HG02981 (cell line): ENCODE measurements around the gene NGFR.

Experiments
- ATAC-seq: cut with Tn5 transposase; IDR thresholded peaks from one replicate; pipeline ENCODE4 v1.9.1; 2021; ENCODE audit warnings: mild to moderate bottlenecking, moderate library complexity; ENCODE audit not compliant: unreplicated experiment

NGFR gene

GRCh38 chr17:49469831-49470810, 25.0 kb upstream of the NGFR start:
- ATAC-seq, result no peak

DNA sequence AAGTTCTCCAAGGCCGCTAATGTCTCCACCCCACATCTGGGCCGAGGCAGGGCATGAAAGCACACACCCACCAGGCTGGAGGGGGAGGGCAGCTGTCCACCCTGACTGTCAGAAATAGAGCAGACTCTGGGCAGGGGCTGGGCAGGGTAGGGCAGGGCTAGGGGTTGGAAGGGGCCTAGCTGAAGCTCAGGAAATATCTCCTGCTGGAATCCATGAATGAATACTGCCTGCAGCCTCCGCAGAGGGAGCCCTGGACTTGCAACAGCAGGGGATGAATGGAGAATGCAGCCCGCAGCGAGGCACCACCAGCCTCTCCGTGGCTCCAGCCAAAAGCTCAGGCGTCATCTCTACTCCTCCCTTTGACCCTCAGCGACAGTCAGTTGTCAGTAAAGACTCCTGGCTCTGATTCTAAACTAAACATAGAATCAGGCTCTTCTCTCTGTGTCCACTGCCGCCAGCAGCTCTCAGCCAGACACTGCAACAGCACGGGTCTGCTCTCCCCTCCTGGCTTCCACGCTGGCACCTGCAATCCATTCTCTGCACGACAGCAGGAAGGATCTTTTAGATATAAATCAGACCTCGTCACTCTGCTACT, 23.9 kb upstream of the NGFR start:
- ATAC-seq, result no peak

GRCh38 chr17:49471769-49472168, 23.3 kb upstream of the NGFR start:
- ATAC-seq, result no peak

- no peak for ATAC-seq
Measured at GRCh38 chr17:49472527-49472926, 22.6 kb upstream of the NGFR start.

DNA sequence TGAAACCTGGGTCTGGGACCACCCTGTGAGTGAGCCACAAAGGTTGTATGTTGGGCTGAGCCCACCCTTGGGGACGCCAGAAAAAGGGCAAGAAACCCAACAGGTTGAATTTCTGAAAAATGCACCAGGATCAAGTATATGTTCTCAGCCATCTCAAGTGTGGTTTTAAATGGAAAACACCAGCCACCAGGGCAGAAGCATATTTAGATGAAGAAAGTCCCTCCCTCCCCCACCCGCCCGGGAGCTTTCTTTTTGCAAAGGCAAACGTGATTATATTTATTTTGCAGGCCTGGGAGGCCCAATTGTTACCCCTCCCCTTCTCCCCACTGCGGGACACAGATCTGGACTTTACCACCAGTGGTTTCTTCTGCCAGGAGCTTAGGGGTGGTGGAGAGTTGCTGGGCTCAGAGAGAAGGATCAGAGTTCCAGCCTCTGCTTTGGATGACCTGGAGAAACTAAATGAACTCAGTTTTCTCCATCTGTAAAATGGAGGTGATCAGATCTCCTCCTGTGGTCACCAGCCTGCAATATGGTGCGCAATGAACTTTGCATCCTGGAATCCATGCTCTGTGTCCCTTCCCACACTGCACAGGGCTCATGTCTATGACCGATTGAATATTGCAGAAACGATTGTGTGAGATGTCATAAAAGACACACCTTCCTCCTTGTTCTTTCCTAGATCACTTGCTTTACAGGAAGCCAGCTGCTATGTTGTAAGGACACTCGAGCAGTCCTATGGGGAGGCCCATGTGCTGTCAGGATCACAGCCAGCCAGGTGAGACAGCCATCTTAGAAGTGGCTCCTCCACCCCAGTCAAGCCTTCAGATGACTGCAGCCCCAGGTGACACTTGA, 21.0 kb upstream of the NGFR start:
- ATAC-seq, result no peak

- no peak for ATAC-seq
Measured at GRCh38 chr17:49477709-49478108, 17.4 kb upstream of the NGFR start.

DNA sequence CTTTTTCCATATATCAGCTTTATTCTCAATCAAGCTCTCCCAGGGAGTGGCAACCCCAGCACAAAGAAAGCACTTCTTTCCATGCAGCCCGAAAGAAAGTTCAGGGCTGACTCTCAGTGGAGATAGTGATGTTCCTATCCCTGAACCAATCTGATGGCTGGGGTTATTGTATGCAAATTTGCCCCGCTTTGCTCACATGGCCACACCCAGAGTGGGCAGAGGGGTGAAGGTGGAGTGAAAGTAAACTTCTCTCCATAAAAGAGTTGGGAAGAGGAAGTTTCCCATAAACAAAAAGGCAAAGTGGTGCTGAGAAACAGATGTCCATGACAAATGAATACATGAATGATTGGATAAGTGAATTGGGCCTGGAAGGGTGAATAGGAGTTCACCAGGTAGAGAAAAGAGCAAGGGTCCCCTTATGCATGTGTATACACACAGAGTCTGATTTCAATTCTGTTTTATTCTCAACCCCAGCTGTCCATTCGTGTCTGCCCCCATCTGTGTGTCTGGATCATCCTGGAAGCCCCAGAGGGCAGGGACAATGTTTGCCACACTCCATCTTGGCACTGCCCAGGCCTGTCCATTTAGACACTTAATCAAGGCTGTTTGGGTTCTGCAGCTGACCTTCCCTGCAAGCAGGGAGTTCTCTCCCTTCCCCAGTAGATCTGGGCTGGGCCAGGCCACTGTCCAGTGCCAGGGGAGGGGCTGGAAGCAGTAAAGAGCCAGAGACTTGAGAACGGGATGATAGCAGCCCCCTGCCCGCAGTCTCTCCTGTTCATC, 14.1 kb upstream of the NGFR start:
- no peak for ATAC-seq

GRCh38 chr17:49482144-49482817, 12.8 kb upstream of the NGFR start:
- no peak for ATAC-seq

- no peak for ATAC-seq
Measured at GRCh38 chr17:49483599-49484509, 11.2 kb upstream of the NGFR start.

DNA sequence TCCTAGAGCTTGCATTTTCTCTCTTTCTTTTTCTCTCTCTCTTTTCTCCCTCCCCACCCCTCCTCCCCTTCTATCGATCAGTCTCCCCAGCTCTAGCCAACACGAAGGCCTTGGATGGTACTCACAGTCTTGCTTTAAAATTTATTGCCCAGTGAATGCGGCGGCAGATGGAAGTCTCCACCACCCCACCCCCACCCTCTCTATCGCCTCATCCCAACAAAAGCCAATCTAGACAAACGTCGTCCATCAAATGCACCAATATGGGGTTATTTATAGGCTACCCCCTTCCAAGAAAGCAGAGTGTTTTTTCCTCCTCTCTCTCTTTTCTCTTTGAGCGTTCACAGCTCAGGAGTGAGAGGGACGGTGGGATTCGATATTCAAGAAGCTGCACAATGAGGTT, 10.5 kb upstream of the NGFR start:
- no peak for ATAC-seq

DNA sequence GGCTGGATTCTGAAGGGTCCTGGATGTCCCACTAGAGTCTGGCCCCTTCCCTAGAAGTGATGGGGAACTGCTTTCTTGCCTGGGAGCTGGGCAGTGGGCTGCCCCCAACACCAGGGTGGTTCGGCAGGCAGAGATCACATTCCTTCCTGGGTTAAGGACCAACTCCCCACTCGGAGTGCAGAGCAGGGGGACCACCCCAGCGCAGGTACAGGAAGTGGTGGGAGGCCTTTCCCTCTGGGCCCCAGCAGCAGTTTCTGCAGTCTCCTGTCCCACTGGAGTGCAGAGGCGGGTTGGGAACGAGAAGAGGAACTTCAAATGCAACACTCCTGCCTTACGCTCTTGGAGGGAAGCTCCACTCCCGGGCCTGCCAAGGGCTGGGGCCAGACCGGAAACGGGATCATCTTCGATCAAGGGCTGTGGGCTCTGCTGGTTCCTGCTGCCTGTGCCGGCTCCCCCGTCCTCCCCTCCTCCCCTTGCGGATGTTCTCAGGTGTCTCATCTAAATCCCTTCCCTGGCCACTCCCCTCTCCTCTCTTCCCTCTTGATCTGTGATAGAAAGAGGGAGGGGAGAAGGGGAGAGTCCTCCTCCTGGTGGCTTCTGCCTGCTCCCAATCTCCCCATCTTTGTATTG, 9.0 kb upstream of the NGFR start:
- no peak for ATAC-seq

GRCh38 chr17:49487183-49487582, 7.9 kb upstream of the NGFR start:
- no peak for ATAC-seq

DNA sequence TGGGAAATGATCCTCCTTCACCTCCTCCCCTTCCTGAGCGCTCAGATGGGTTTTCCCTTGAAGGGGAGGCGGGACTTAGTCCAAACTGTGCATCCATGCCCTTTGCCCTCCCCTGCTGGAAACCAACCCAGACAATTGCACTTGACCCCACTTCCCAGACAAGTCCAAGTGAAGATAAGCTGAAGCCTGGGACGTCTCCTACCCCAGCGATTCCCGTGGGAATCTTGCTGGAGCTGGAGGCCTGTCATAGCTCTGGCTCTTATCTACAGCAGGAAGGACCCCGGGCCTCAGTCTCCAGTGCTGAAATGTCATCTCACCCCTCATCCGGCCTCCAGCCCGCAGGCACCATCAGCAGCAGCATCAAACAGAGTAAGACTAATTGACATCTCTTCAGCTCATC, 6.5 kb upstream of the NGFR start:
- ATAC-seq, result no peak

- no peak for ATAC-seq
Measured at GRCh38 chr17:49489348-49489747, 5.7 kb upstream of the NGFR start.

DNA sequence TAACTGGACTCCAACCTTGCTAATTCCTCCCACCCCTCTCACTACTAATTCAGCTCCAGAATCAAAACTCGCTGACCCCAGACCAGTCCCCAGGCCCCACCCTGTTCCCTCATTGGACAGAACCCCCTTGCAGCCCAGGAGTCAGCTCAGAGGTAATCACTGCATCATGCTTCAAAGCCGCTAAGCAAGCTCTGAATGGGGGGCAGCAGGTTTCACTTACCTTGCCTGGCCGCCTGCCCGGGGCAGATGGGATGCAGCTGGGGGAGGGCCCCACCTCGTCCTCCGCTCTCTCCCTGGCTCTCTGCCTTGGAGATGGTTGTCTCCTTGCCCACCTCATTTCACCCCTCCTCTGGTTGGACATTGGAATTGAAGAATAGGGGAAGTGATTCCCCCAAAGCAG, 4.8 kb upstream of the NGFR start:
- ATAC-seq, result no peak

DNA sequence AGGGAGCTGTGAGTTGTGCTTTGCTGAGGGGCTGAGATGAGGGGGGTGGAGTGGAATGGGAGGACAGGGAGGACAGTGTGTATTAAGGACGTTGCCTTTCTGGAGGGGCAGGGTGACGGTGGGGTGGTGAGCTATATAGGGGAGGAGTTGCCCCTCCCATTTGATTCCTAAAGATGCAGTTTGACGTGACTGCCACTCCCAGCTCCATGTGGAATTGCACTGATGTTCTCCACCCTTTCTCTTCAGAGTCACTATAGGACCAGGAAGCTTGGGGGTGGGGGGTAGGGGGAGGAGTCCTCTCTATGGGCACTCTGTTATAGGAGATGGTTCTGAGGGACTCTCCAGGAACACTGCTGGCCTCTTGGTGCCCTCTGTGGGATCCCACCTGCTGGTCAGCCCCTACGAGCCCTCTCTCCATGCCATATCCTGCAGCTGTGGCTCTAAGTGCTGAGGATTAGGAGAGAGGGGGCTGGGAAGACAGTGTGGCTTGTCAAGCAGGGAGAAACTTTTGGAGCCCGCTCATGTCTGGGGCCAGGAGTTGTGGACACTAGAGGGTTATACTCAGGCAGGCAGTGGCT, 3.8 kb upstream of the NGFR start:
- ATAC-seq, result no peak

GRCh38 chr17:49494399-49494985, 601 bp upstream of the NGFR start:
- ATAC-seq, result no peak

DNA sequence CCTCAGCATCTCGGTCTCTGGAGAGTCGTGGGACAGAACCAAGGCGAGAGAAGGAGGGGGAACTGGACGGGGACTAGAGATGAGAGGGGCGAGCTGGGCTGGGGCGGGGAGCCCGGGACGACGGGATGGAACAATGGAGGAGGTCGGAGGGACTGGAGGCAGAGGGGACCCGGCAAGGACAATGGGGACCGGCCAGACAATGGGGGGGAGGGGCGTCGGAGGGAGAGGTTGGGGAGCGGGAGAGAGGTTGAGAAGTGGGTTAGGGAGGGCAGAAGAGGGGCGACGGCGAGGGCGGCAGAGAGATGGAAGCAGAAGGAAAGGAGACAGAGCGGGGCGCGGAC, 719 bp downstream of the NGFR start:
- ATAC-seq, result no peak
